GM18909 (cell line): ENCODE results near the gene FCN1.
"Not testable (repeated sequence)": the region's sequence is repeated elsewhere in the genome, so short reads cannot be mapped to it uniquely, and the experiment has no call there.

Source experiments
- ATAC-seq: cut with Tn5 transposase; IDR thresholded peaks from one replicate; pipeline ENCODE4 v1.9.1; 2021; ENCODE audit warnings: mild to moderate bottlenecking; ENCODE audit not compliant: unreplicated experiment, poor library complexity

The FCN1 gene

DNA sequence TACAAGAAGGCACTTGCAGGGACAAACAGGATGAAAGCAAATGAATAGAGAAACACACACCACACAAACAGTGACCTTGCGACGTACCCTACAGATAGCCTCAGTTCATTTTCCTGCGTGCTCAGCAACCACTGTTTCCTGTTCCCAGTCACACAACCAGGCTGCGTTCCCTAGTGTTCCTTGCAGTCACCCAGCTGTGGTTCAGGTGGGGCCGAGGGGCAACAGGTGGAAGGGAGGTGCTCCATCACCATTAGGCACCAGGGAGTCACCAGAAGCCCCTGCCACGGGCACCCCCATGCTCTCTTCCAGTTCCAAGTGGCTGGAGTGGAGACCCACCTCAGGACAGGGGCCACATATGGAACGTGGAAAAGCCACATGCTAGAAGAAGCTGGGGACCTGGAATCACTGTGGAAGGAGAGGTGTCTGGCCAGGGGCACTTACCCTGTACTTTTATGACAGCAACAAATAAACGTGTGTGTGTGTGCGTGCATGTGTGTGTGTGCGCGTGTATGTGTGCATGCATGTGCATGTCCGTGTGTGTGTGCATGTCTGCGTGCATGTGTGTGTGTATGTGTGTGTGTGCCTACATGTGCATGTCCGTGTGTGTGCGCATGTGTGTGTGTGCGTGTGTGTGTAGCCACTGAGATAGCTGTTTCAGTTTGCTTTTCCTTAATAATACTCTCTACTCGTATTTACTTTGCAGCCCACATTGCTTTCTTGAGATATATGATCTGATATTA, 55.9 kb downstream of the FCN1 start:
- ATAC-seq = no peak

DNA sequence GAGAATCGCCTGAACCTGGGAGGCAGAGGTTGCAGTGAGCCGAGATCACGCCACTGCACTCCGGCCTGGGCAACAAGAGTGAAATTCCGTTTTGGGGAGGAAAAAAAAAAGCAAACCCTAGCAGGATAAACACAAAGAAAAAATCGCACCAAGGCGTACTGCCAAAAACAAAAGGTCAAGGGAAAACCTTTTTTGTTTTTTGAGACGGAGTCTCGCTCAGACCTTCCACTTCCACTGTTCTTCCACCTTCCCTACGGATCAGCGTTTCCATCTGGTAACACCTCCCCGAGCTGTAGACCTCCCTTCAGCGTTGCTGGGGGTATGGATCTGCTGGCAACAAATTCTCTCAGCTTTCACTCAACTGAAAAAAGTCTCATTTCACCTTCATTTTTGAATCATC, 57.2 kb downstream of the FCN1 start:
- no peak for ATAC-seq

DNA sequence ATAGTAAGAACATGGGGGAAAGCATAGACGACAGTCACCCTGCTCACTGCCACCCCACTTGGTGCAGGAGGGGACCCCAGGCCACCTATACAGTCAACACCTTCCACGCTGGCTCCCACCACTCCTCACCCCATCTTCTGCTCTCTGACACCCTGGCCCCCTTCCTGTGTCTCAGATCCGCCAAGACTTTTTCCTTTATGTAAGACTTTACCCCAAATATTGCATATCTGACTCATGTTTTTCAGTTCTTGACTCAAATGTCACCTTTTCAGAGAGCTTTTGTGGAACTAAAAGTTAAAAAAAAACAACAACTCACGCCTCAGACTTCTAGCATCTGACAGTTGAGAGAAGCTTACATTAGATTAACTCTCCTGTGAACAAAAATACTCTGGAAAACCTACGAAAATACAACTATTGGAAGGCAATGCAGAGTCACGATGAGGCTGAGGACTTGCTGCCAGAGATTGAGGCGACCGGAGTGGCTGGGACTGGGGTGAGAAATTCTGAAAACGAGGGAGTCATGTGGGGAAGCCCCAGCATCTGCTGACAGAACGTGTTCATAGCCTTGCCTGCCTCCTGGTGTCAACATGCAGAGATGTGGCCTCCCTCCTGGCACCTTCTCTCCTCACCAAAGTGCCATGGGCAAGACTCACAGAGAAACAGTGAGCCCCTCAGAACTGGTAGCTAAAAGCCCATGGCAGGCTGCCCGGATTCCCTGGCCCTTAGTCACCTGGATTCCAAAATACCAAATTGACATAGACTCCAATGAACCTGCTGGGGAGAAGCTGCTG, 59.5 kb downstream of the FCN1 start:
- ATAC-seq = peak; percentile 86

DNA sequence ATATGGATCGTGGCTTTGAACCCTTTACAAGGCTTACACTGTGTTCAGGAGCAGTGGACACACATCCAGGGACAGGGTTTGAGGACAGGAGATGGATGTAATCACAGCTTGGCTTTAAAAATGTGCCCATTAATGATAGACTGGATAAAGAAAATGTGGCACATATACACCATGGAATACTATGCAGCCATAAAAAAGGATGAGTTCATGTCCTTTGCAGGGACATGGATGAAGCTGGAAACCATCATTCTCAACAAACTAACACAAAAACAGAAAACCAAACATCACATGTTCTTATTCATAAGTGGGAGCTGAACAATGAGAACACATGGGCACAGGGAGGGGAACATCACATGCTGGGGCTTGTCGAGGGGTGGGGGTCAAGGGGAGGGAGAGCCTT, 60.3 kb downstream of the FCN1 start:
- not testable (repeated sequence) for ATAC-seq

DNA sequence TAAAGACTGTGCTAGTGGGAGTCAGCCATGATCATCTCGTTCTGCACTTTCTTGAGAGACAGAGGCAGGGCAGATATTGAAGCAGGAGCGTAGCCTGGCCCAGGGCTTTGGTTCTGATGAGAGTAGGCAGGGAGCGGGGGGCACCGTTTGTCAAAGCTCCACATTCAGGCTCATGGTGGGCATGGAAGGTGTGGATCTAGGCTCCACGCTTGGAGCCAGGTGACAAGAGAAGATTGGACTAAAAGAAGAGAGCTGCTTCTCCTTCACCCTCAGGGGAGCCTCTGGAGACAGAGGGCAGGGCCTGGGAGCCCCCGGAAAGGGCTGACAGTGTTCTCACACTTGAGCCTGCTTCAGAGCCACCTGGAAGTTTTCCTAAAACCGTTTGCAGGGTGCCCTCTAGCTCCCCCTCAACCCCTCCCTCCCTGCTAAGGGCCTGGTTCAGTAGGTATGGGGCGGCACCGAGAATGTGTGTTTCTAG, 61.8 kb downstream of the FCN1 start:
- ATAC-seq = no peak
